ENCODE results near the gene KHNYN.

Gene KHNYN

DNA sequence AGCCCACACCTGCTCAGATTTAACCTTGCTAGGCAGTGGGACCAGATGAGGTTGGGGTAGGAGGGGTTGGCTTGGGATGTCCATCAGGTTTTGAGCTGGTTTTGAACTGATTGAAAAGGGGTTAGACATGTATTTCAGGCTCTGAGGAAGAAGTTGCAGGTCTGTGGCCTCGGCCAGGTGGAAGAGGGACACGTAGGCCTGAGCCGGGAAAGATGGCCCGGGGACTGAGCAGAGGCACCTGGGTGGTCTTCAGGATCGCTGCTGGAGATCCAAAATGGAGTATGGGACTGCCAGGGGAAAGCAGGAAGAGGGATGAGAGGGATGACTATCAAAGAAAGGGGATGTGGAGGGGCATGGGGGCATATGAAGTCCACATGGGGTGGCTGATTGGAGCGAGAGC is 23.3 kb upstream of the KHNYN start:
- H3K79me2 ChIP-seq (ENCODE audit: insufficient read depth, low read depth): no peaks in the 10 kb centered on the region
- no peak overlapping the region for H3K27ac ChIP-seq
- TF ChIP-seq, protein P1, sequence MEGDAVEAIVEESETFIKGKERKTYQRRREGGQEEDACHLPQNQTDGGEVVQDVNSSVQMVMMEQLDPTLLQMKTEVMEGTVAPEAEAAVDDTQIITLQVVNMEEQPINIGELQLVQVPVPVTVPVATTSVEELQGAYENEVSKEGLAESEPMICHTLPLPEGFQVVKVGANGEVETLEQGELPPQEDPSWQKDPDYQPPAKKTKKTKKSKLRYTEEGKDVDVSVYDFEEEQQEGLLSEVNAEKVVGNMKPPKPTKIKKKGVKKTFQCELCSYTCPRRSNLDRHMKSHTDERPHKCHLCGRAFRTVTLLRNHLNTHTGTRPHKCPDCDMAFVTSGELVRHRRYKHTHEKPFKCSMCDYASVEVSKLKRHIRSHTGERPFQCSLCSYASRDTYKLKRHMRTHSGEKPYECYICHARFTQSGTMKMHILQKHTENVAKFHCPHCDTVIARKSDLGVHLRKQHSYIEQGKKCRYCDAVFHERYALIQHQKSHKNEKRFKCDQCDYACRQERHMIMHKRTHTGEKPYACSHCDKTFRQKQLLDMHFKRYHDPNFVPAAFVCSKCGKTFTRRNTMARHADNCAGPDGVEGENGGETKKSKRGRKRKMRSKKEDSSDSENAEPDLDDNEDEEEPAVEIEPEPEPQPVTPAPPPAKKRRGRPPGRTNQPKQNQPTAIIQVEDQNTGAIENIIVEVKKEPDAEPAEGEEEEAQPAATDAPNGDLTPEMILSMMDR (conservative IDR thresholded peaks at IDR 0.05; ENCODE audit: low read depth, low read length): no peak
- no peak overlapping the region for H3K9ac ChIP-seq
- no peaks in the 10 kb centered on the region for H4K20me1 ChIP-seq (ENCODE audit: insufficient read depth)
- no peak overlapping the region for H2AFZ ChIP-seq (ENCODE audit: low read depth)
- H3K4me3 ChIP-seq (IDR thresholded peaks at IDR 0.05; ENCODE audit: insufficient read depth, low read depth, low read length): no peak overlapping the region
- H3K27me3 ChIP-seq (ENCODE audit: insufficient read depth, low read depth): no peaks in the 10 kb centered on the region
- H3K4me1 ChIP-seq (ENCODE audit: low read depth, poor library complexity, severe bottlenecking): no peaks in the 10 kb centered on the region
- no peaks in the 10 kb centered on the region for H3K36me3 ChIP-seq (ENCODE audit: insufficient read depth)
- no peak overlapping the region for H3K4me2 ChIP-seq

DNA sequence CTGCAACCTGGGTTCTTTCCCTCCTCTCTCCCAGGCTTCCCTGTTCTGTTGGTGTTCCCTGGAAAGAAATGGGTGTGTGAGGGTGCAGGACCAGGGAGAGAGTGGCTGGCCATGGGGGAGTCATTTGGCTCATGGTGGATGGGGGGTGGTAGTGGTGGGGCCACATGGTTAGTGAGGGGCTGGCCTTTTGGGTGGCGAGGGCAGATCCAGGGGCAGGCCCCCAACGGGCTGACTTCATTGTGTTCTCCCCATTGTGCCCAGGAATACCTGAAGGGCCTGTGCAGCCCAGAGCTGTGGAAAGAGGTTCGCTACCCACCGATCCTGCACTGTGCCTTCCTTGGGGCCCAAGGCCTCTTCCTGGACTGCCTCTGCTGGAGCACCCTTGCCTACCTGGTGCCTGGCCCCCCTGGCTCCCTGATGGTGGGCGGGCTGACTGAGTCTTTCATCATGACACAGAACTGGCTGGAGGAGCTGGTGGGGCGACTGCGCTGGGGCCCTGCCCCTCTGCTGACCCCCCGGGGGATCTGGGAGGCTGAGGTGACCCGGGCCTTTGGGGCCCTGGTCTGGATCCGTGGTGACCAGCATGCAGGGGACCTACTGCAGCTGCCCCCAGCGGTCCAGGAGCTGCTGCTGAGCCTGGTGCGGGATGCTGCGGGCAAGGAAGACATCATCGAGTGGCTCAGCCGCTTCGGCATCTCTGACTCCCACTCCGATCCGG is 22.0 kb upstream of the KHNYN start:
- H3K27ac ChIP-seq: no peak overlapping the region

GRCh38 chr14:24408764-24409163 is 21.0 kb upstream of the KHNYN start:
- Histone ChIP-seq H3K36me3 (ENCODE audit: insufficient read depth) (no peaks in the 10 kb centered on the region), H3K4me1 (ENCODE audit: low read depth, poor library complexity, severe bottlenecking) (no peaks in the 10 kb centered on the region), H2AFZ (ENCODE audit: low read depth) (no peak overlapping the region), H3K4me2 (no peak overlapping the region), H4K20me1 (ENCODE audit: insufficient read depth) (no peaks in the 10 kb centered on the region), H3K9ac (no peak overlapping the region), H3K79me2 (ENCODE audit: insufficient read depth, low read depth) (no peaks in the 10 kb centered on the region), H3K4me3 (IDR thresholded peaks at IDR 0.05; ENCODE audit: insufficient read depth, low read depth, low read length) (no peak overlapping the region), H3K27ac (no peak overlapping the region), H3K27me3 (ENCODE audit: insufficient read depth, low read depth) (no peaks in the 10 kb centered on the region)
- TF ChIP-seq, protein P1 (conservative IDR thresholded peaks at IDR 0.05; ENCODE audit: low read depth, low read length): no peak

More for the DNA sequence above, 22.0 kb upstream of the KHNYN start:
- Histone ChIP-seq H4K20me1 (ENCODE audit: insufficient read depth) (no peaks in the 10 kb centered on the region), H2AFZ (ENCODE audit: low read depth) (no peak overlapping the region), H3K9ac (no peak overlapping the region), H3K79me2 (ENCODE audit: insufficient read depth, low read depth) (no peaks in the 10 kb centered on the region), H3K27me3 (ENCODE audit: insufficient read depth, low read depth) (no peaks in the 10 kb centered on the region), H3K36me3 (ENCODE audit: insufficient read depth) (no peaks in the 10 kb centered on the region), H3K4me2 (no peak overlapping the region), H3K4me1 (ENCODE audit: low read depth, poor library complexity, severe bottlenecking) (no peaks in the 10 kb centered on the region), H3K4me3 (IDR thresholded peaks at IDR 0.05; ENCODE audit: insufficient read depth, low read depth, low read length) (no peak overlapping the region)
- TF ChIP-seq, protein P1 (conservative IDR thresholded peaks at IDR 0.05; ENCODE audit: low read depth, low read length): no peak

DNA sequence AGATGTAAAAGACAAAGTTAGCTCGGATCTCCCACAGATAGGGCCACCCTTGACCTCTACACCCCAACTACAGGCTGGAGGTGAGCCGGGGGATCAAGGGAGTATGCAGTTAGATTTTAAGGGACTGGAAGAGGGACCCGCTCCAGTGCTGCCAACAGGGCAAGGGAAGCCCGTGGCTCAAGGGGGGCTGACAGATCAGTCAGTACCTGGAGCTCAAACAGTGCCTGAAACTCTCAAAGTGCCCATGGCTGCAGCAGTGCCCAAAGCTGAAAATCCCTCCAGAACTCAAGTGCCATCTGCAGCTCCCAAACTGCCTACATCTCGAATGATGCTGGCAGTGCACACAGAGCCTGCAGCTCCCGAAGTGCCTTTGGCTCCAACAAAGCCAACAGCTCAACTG is 20.6 kb upstream of the KHNYN start:
- H3K9ac ChIP-seq: no peak overlapping the region
- no peaks in the 10 kb centered on the region for H3K4me1 ChIP-seq (ENCODE audit: low read depth, poor library complexity, severe bottlenecking)
- H4K20me1 ChIP-seq (ENCODE audit: insufficient read depth): no peaks in the 10 kb centered on the region
- TF ChIP-seq, protein P1 (conservative IDR thresholded peaks at IDR 0.05; ENCODE audit: low read depth, low read length): no peak
- no peaks in the 10 kb centered on the region for H3K27me3 ChIP-seq (ENCODE audit: insufficient read depth, low read depth)
- no peaks in the 10 kb centered on the region for H3K36me3 ChIP-seq (ENCODE audit: insufficient read depth)
- H3K79me2 ChIP-seq (ENCODE audit: insufficient read depth, low read depth): no peaks in the 10 kb centered on the region
- H2AFZ ChIP-seq (ENCODE audit: low read depth): no peak overlapping the region
- no peak overlapping the region for H3K4me3 ChIP-seq (IDR thresholded peaks at IDR 0.05; ENCODE audit: insufficient read depth, low read depth, low read length)
- H3K27ac ChIP-seq: no peak overlapping the region
- H3K4me2 ChIP-seq: no peak overlapping the region

All from KMS-11 (cell line).